Caco-2 (cell line): ENCODE measurements around the gene SLC35F1. TPM values are rescaled to one million over a fixed set of nuclear protein-coding genes. Genes with fewer than 3 reads are reported as not detected.

Experiments
- BruUV-seq: library from RNA; stranded (reverse); fragments of 400-500 nt; replicated peaks from 2 replicates; lab custom pipeline; 2021; lab: Mats Ljungman, UMichigan
- CTCF ChIA-PET: fragments of 300-600 bp; sonication (Branson Sonifier 250); formaldehyde crosslinking; loops from one replicate; lab custom pipeline; 2022; ENCODE audit warnings: antibody characterized with exemption; lab: Charles Lee
- POLR2A ChIA-PET: fragments of 300-600 bp; sonication (Branson Sonifier 250); formaldehyde crosslinking; loops from one replicate; lab custom pipeline; 2022; ENCODE audit warnings: antibody characterized with exemption; lab: Charles Lee
- DNase-seq, 2 experiments: peaks; one replicate each; pipeline versions ENCODE4 v3.0.0 to v3.0.0-alpha.2; 2020 to 2022
- H3K27me3 ChIP-seq: replicated peaks from 2 replicates; pipeline ENCODE4 v1.6.0; 2011; ENCODE audit warnings: low read length; ENCODE audit not compliant: control insufficient read depth, insufficient read depth
- H3K36me3 ChIP-seq: 2 replicates; pipeline ENCODE4 v1.5.1; 2011; ENCODE audit warnings: low read length; ENCODE audit not compliant: control insufficient read depth, insufficient read depth
- H3K4me1 ChIP-seq: fragments of 250-450 bp; sonication (Bioruptor Pico); 2 replicates; pipeline ENCODE4 v1.5.1; 2020; ENCODE audit warnings: mild to moderate bottlenecking
- H3K4me3 ChIP-seq: 2 replicates; pipeline ENCODE4 v1.5.1; 2011; ENCODE audit warnings: low read depth, mild to moderate bottlenecking, control low read depth, low read length
- H3K9me3 ChIP-seq: fragments of 250-450 bp; sonication (Bioruptor Pico); 2 replicates; pipeline ENCODE4 v1.5.1; 2020; ENCODE audit warnings: mild to moderate bottlenecking, moderate library complexity
- H3K27ac Mint-ChIP-seq: one replicate; pipeline ENCODE4 v1.8.0; 2022; ENCODE audit warnings: mixed read lengths; ENCODE audit not compliant: unreplicated experiment
- H3K27me3 Mint-ChIP-seq: one replicate; pipeline ENCODE4 v1.8.0; 2022; ENCODE audit warnings: mixed read lengths; ENCODE audit not compliant: insufficient read depth, unreplicated experiment
- H3K36me3 Mint-ChIP-seq: one replicate; pipeline ENCODE4 v1.8.0; 2022; ENCODE audit warnings: mild to moderate bottlenecking, mixed read lengths; ENCODE audit not compliant: insufficient read depth, unreplicated experiment
- H3K4me1 Mint-ChIP-seq: one replicate; pipeline ENCODE4 v1.8.0; 2022; ENCODE audit warnings: low read depth, mixed read lengths; ENCODE audit not compliant: unreplicated experiment
- H3K4me3 Mint-ChIP-seq: one replicate; pipeline ENCODE4 v1.8.0; 2022; ENCODE audit warnings: mild to moderate bottlenecking, moderate library complexity, mixed read lengths; ENCODE audit not compliant: unreplicated experiment
- H3K9me3 Mint-ChIP-seq: one replicate; pipeline ENCODE4 v1.8.0; 2022; ENCODE audit warnings: mixed read lengths; ENCODE audit not compliant: unreplicated experiment
- intact Hi-C: fragments of 100-400 bp; cut with micrococcal nuclease; formaldehyde crosslinking; loops from one replicate; pipeline ENCODE4 v1.10.0; 2022; ENCODE audit not compliant: unreplicated experiment
- total RNA-seq: library from RNA; stranded (reverse); gene quantifications from 2 replicates; pipeline ENCODE4 v1.2.3, GENCODE V29; 2022
- TF ChIP-seq, protein P1 (sequence below), 2 experiments: fragments of 200-600 bp in 1 of 2; IDR thresholded peaks; 1 replicate in 1 of 2; 2 replicates in 1 of 2; pipeline versions ENCODE4 v1.5.1 to v1.8.0; 2011 to 2022; ENCODE audit warnings: antibody characterized with exemption in 1 of 2, control low read depth in 1 of 2, inconsistent platforms in 1 of 2, low read depth in 1 of 2, low read length in 1 of 2, mild to moderate bottlenecking in 1 of 2, moderate library complexity in 1 of 2; ENCODE audit not compliant: insufficient read depth in 1 of 2, severe bottlenecking in 1 of 2, unreplicated experiment in 1 of 2

Gene SLC35F1
- total RNA-seq, 1 experiment from 2014 or later = not detected

DNA sequence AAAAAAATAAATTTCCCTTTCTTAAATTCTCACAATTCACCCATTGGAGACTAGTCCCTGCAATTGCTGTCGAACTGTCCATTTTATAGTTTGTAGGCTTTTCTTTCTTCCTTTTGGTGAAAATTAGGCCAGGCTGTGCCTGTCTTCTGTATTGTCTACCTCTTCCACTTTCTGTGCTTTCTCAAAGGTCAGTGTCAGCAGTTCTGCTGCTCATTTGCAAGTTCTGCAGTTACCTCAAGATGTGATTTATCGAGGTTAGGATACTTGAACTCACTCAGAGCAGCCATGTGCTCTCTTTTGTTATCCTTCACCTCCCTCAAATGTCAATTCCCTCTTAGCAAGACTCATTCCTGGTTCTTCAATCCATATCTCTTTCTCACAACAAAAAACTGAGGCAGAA lies 179.1 kb downstream of the SLC35F1 start:
- peaks cover 12% of the 10 kb centered on the region for H3K9me3 Mint-ChIP-seq
- TF ChIP-seq, protein P1, sequence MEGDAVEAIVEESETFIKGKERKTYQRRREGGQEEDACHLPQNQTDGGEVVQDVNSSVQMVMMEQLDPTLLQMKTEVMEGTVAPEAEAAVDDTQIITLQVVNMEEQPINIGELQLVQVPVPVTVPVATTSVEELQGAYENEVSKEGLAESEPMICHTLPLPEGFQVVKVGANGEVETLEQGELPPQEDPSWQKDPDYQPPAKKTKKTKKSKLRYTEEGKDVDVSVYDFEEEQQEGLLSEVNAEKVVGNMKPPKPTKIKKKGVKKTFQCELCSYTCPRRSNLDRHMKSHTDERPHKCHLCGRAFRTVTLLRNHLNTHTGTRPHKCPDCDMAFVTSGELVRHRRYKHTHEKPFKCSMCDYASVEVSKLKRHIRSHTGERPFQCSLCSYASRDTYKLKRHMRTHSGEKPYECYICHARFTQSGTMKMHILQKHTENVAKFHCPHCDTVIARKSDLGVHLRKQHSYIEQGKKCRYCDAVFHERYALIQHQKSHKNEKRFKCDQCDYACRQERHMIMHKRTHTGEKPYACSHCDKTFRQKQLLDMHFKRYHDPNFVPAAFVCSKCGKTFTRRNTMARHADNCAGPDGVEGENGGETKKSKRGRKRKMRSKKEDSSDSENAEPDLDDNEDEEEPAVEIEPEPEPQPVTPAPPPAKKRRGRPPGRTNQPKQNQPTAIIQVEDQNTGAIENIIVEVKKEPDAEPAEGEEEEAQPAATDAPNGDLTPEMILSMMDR (IDR thresholded peaks at IDR 0.05; ENCODE audit: insufficient read depth in 1 of 2, low read depth in 1 of 2, low read length in 1 of 2, severe bottlenecking in 1 of 2, unreplicated experiment in 1 of 2) = no peak
- no peak overlapping the region for H3K4me3 Mint-ChIP-seq
- H3K27ac Mint-ChIP-seq = no peak overlapping the region
- no peak overlapping the region for H3K4me3 ChIP-seq
- H3K27me3 ChIP-seq = no peaks in the 10 kb centered on the region
- H3K4me1 ChIP-seq = no peaks in the 10 kb centered on the region
- H3K4me1 Mint-ChIP-seq = no peaks in the 10 kb centered on the region
- ChIA-PET CTCF (no interaction called here), POLR2A (no interaction called here)
- H3K36me3 ChIP-seq = no peaks in the 10 kb centered on the region
- intact Hi-C loops = no loop called here
- DNase-seq = no peak
- no peaks in the 10 kb centered on the region for H3K9me3 ChIP-seq
- no peaks in the 10 kb centered on the region for H3K27me3 Mint-ChIP-seq
- no peaks in the 10 kb centered on the region for H3K36me3 Mint-ChIP-seq
- BruUV-seq = no TSS peak

DNA sequence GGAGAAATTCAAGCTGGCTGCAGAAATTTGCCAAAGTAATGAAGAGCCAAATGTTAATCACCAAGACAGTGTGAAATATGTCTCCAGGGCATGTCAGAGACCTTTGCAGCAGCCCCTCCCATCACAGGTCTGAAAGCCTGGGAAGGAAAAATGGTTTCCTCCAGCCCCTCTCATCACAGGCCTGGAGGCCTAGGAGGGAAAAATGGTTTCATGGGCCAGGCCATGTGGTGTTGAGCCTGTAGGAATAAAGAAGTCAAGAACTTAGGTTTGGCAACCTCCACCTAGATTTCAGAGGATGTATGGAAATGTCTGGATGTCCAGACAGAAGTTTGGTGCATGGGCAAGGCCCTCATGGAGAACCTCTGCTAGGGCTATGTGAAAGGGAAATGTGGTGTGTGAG lies 185.0 kb downstream of the SLC35F1 start:
- TF ChIP-seq, protein P1 (IDR thresholded peaks at IDR 0.05; ENCODE audit: insufficient read depth in 1 of 2, low read depth in 1 of 2, low read length in 1 of 2, severe bottlenecking in 1 of 2, unreplicated experiment in 1 of 2) = no peak
- intact Hi-C loops = no loop called here
- Mint-ChIP-seq H3K36me3 (no peaks in the 10 kb centered on the region), H3K27me3 (no peaks in the 10 kb centered on the region), H3K9me3 (peaks cover 36% of the 10 kb centered on the region), H3K4me3 (no peak overlapping the region), H3K27ac (no peak overlapping the region), H3K4me1 (no peaks in the 10 kb centered on the region)
- Histone ChIP-seq H3K36me3 (no peaks in the 10 kb centered on the region), H3K27me3 (no peaks in the 10 kb centered on the region), H3K4me3 (no peak overlapping the region), H3K4me1 (no peaks in the 10 kb centered on the region), H3K9me3 (peaks cover 7% of the 10 kb centered on the region; the same call in 1 of the 2 replicates)
- no peak for DNase-seq
- CTCF ChIA-PET = no interaction called here
- no TSS peak for BruUV-seq
- POLR2A ChIA-PET = no interaction called here

DNA sequence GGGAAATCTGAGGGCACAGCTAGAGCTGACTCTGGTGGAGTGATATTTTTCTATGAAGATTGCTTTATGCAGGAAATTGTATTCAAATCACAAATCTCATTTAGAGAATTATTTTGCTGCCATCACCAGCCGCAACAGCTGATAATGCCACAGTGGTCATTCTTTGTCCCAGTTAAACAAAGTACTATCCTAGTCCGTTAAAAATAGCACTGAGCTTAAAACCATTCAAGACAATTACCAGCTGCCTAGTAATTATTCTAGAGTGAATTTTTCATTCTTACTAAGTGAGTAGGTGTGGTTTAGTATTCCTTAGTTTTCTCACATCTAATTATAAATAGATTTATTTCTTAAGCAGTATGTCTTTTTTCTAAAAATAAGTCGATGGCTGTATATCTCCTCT lies 190.5 kb downstream of the SLC35F1 start:
- POLR2A ChIA-PET = no interaction called here
- BruUV-seq = no TSS peak
- no peaks in the 10 kb centered on the region for H3K36me3 ChIP-seq
- intact Hi-C loops = no loop called here
- H3K4me3 ChIP-seq = no peak overlapping the region
- H3K27ac Mint-ChIP-seq = no peak overlapping the region
- no peaks in the 10 kb centered on the region for H3K27me3 ChIP-seq
- peaks cover 2% of the 10 kb centered on the region; the same call in 1 of the 2 replicates for H3K9me3 ChIP-seq
- CTCF ChIA-PET = no interaction called here
- H3K4me1 ChIP-seq = no peaks in the 10 kb centered on the region
- no peak for DNase-seq
- no peak overlapping the region for H3K4me3 Mint-ChIP-seq
- H3K9me3 Mint-ChIP-seq = peaks cover 15% of the 10 kb centered on the region
- no peaks in the 10 kb centered on the region for H3K27me3 Mint-ChIP-seq
- H3K36me3 Mint-ChIP-seq = no peaks in the 10 kb centered on the region
- TF ChIP-seq, protein P1 (IDR thresholded peaks at IDR 0.05; ENCODE audit: insufficient read depth in 1 of 2, low read depth in 1 of 2, low read length in 1 of 2, severe bottlenecking in 1 of 2, unreplicated experiment in 1 of 2) = no peak
- no peaks in the 10 kb centered on the region for H3K4me1 Mint-ChIP-seq
